SH-SY5Y (cell line): ENCODE results near the gene PFKP.

Source experiments
- GATA2 ChIP-seq: IDR thresholded peaks from 2 replicates; pipeline ENCODE4 v1.6.1; 2011; ENCODE audit warnings: mild to moderate bottlenecking, low read depth, low read length
- GATA3 ChIP-seq: IDR thresholded peaks from 2 replicates; pipeline ENCODE4 v1.6.1; 2011; ENCODE audit warnings: low read depth, mild to moderate bottlenecking, low read length, moderate library complexity

The PFKP gene

GRCh38 chr10:3037182-3037581 lies 30.2 kb upstream of the PFKP start:
- no peak for TF ChIP-seq GATA3
- TF ChIP-seq GATA2 = no peak

GRCh38 chr10:3040069-3040468 lies 27.3 kb upstream of the PFKP start:
- TF ChIP-seq GATA3 = no peak

GRCh38 chr10:3042589-3042988 lies 24.8 kb upstream of the PFKP start:
- TF ChIP-seq GATA3 = no peak
- no peak for TF ChIP-seq GATA2

GRCh38 chr10:3043512-3044368 lies 23.6 kb upstream of the PFKP start:
- TF ChIP-seq GATA3 (no peak), GATA2 (peak; percentile 86)

GRCh38 chr10:3045471-3046209 lies 21.7 kb upstream of the PFKP start:
- no peak for TF ChIP-seq GATA2
- no peak for TF ChIP-seq GATA3

GRCh38 chr10:3046210-3046779 lies 21.1 kb upstream of the PFKP start:
- TF ChIP-seq GATA3 (no peak), GATA2 (no peak)

GRCh38 chr10:3046981-3047547 lies 20.3 kb upstream of the PFKP start:
- no peak for TF ChIP-seq GATA2
- no peak for TF ChIP-seq GATA3

- TF ChIP-seq GATA3 = no peak
- no peak for TF ChIP-seq GATA2
These were observed 19.8 kb upstream of the PFKP start for GRCh38 chr10:3047596-3047995.

GRCh38 chr10:3048119-3049019 lies 19.0 kb upstream of the PFKP start:
- TF ChIP-seq GATA3 = no peak
- TF ChIP-seq GATA2 = no peak

GRCh38 chr10:3051692-3052091 lies 15.7 kb upstream of the PFKP start:
- no peak for TF ChIP-seq GATA3
- no peak for TF ChIP-seq GATA2

- TF ChIP-seq GATA3 (no peak), GATA2 (no peak)
These were observed 14.2 kb upstream of the PFKP start for GRCh38 chr10:3053155-3053554.

- TF ChIP-seq GATA3 = no peak
- TF ChIP-seq GATA2 = no peak
These were observed 13.0 kb upstream of the PFKP start for GRCh38 chr10:3054183-3054850.

GRCh38 chr10:3054851-3055199 lies 12.5 kb upstream of the PFKP start:
- TF ChIP-seq GATA3 (no peak), GATA2 (no peak)
